ENCODE results near the gene MAN1C1.
"Not testable (repeated sequence)": the region's sequence is repeated elsewhere in the genome, so short reads cannot be mapped to it uniquely, and the experiment has no call there.

The MAN1C1 gene

GRCh38 chr1:25683731-25684130 lies 67.1 kb downstream of the MAN1C1 start:
- no peak for DNase-seq

DNA sequence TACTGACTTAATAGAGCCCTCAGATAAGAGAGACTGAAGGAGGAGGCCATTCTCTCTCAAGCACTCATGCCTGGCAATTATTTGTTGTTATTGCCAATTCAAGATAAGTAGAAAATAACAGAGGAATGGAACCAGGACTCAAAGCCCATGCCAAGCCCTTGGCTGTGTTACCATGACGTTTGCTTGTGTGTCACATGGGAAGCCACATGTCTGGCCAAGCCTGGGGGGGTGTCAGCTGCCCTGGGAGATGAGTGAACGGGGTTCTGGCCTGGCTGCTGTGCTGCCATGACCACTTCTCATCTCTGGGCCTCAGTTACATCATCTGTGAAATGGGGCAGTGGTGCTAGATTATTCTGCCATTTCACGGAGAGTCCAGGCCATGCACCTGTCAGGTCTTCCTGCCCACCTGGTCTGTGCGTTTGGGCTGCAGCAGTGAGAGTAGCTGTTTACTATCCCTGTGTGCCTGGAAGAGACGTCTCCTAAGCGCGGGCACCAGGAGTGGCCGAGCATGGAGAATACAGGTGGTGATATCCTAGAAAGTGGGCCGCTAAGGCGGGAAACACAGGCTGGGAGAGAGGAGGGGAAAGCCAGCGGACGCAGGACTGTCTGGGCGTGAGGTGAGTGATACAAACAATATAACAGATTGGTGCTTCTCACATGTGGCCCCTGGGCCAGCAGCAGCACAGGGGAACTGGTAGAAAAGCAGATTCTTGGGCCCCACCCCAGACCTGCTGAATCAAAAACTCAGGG lies 67.8 kb downstream of the MAN1C1 start:
- DNase-seq, result no peak

GRCh38 chr1:25685211-25685750 lies 68.7 kb downstream of the MAN1C1 start:
- DNase-seq, result no peak

DNA sequence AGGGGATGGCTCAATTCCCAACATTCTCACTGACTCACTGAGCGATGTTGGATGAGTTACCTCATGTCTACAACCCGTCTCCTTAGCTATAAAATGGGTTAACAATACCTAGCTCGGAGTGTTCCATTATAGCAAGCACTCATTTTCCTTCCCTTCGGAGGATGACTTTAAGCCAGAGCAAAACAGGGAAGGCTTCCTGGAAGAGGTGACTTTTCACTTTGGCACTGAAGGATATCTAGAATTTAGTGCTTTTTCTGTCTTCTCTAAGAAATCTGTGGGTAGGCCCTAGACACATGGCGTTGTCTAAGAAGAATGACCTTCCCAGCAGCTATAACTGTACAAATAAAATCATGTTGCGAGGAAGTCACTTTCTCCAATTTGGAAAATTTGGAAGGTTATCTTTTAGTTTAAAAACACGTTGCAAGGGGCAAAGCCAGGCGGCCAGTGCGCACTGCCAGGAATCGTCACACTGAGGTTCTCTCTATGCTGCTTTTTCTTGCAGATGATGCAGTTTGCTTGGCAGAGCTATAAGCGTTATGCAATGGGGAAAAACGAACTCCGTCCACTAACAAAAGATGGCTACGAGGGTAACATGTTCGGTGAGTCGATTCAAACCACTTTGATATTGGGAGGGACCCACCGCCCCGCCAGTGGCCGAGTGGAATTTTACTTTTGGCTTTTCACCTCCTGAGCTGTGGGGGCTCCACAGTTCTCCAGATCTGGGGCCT lies 69.5 kb downstream of the MAN1C1 start:
- DNase-seq, result no peak

- DNase-seq, result no peak
Observed at GRCh38 chr1:25687221-25688017, 70.8 kb downstream of the MAN1C1 start.

- DNase-seq, result peak; percentile 9
Observed at GRCh38 chr1:25688390-25689119, 72.0 kb downstream of the MAN1C1 start.

DNA sequence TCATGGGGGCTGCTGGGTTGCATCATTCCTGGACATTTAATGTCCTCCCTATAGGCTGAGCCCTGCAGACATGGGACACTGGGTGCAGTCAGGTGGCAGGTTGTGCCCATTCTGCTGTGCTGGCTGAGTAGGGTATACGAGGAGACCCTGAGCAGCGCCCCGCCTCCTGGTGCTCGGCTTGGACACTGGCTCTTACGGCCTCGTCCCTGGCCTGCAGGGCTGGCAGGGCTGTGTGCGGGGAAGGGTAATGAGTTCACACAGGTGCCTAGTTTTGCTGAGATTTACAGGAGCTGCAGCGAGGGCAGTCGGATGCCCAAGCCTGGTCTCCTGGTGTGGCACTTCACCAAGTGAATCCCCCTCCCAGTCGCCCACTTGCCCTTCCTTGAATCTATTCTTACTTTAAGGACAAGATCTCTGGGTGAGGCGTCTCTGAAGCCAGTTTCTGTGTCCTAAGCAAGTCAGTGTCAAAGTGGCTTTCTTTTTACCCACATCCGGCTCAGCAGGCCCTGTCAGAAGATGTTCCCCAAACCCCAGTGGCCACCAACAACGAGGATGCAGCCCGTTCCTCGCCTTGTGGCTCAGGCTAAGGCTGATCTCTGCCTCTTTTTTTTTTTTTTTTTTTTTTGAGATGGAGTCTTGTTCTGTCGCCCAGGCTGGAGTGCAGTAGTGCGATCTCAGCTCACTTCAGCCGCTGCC lies 73.2 kb downstream of the MAN1C1 start:
- DNase-seq, result no peak

DNA sequence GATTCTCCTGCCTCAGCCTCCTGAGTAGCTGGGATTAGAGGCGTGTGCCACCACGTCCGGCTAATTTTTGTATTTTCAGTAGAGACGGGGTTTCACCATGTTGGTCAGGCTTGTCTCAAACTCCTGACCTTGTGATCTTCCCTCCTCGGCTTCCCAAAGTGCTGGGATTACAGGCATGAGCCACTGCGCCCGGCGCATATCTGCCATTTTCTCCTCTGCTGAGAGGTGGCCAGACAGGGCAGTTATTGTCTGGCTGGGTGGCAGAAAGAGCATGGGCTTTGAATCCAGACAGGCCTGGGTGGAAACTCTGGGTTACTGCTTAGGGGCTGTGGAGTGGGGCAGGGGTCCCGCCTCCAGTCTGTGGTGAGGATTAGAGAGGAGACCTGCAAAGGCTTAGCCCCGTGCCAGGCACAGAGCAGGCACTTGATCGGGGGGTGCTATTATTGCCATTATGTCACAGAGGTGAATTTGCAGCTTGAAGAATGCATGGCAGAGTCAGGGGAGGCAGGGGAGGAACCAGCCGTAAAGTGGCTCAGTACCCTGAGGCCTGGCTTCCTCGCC lies 73.9 kb downstream of the MAN1C1 start:
- no peak for DNase-seq

GRCh38 chr1:25691211-25691610 lies 74.6 kb downstream of the MAN1C1 start:
- no peak for DNase-seq

DNA sequence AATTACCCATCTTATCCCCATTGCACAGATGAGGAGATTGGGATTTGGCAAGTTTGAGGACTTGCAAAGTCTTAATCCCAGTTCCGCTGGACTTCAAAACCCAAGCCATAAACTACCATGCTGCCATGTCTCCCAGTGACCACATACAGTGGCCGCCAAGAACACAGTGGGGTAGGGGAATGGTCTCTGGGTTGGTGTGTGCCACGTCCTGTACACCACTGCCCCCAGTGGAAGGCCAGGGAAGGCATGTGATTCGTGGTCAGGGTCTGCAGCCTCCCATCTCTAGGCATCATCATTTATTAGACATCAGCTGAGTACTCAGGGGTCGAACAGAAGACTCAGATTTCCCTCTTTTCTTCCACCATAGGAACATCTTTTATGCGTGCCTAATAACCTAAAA lies 76.0 kb downstream of the MAN1C1 start:
- no peak for DNase-seq

DNA sequence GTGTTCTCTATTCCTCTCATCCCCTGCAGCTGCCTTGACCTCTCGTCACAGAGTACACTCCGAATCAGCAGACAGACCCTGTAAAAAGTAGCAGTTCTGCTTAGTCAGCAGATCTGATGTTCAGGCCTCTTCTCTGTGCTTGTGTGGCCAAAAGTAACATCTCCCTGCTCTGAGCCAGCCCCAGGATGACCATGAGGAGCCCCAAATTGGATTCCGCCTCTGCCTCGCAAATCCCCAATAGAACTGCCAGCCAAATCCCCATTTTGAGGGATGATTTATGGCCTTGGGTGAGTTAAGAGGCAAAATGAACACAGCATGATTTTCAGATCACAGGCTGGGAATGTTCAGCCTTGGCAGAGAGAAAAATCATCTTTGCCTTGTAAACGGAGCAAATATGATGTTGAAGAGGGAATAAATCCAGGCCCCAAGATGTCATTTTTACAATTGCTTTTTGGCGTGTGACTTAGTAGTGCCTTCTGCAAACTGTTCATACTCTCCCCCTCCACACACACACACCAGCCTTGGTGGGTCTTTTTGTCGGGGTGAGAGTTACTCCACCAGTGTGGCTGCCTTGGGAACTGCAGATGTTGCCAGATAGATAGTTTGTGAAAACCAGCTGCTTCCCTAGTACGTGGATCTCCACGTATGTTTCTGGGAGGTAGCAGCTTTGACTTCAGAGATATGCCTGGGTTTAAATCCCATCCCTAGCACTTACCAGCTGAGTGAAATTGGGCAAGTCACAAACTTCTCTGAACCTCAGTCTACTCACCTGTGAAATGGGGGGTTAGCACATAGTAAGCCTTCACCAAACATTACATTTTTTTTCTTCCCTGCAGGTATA lies 77.8 kb downstream of the MAN1C1 start:
- DNase-seq, result no peak

- DNase-seq, result no peak
Observed at GRCh38 chr1:25695090-25695770, 78.6 kb downstream of the MAN1C1 start.

- DNase-seq, result no peak
Observed at GRCh38 chr1:25695771-25696311, 79.2 kb downstream of the MAN1C1 start.

- not testable (repeated sequence) for DNase-seq
Observed at GRCh38 chr1:25696643-25697042, 80.1 kb downstream of the MAN1C1 start.

DNA sequence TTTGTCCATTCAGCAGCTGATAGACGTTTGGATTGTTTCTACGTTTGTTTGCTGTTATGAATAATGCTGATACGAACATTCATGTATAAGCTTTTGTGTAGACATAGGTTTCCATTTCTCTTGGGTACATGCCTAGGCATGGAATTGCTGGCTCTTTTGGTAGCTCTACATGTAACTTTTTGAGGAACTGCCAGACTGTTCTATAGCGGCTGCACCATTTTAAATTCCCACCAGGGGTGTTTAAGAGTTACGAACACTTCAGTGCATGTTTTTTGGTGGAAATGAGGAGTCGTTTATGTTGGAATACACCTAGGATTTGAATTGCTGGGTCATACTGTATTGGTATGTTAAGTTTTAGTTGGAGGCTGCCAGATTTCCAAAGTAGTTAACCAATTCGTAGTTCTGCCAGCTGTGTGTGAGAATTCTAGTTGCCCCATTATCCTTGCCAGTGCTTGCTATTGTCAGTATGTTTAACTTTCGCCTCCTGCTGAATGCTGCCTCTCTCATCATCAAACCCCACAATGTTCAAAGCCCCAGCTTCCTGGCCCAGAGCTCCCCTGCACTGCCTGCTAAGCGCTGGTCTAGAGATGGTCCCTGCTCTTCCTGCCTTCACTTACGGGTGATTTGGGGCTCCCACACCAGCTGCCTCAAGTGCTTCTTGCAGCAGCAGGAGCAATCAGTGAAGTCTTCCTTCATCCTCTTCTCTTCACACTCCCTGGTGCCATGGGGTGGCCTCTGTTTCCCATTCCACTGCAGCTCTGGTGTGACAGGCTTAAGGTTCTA lies 81.0 kb downstream of the MAN1C1 start:
- no peak for DNase-seq

DNA sequence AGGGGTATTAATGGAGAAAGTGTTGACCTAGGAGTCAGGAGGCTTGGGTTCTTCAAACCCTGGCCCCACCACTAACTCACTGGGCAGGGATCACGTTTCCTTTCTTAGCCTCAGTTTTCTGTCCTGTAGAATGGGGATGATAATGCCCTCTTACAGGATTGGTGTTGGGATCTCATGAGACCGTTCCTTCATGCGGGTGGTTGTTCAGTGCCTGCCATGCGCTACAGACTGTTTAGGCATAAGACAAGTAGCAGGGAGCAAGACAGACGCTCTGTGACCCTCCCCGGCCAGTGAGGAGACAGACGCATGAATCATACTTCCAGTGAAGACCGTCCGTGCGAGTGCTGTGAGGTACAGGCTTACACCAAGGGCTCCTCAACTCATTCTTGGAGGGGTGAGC lies 81.7 kb downstream of the MAN1C1 start:
- no peak for DNase-seq

DNA sequence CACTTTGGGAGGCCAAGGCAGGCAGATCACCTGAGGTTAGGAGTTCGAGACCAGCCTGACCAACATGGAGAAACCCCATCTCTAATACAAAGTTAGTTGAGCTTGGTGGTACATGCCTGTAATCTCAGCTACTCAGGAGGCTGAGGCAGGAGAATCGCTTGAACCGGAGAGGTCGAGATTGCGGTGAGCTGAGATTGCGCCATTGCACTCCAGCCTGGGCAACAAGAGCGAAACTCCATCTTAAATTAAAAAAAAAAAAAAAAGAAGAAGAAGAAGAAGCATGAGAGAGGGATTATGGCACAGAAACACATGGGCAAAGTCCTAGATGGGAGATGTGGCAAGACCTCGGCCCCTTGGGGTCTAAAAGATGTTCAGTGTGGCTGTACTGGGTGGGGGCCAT lies 82.5 kb downstream of the MAN1C1 start:
- DNase-seq, result not testable (repeated sequence)

GRCh38 chr1:25699500-25700143 lies 83.0 kb downstream of the MAN1C1 start:
- DNase-seq, result peak; percentile 52
